ENCODE data around the gene TAF15. TPM values are rescaled to one million over a fixed set of nuclear protein-coding genes. Genes with fewer than 3 reads are reported as not detected.

The TAF15 gene
- total RNA-seq, 2 experiments from 2014 or later = 309 to 319 TPM

DNA sequence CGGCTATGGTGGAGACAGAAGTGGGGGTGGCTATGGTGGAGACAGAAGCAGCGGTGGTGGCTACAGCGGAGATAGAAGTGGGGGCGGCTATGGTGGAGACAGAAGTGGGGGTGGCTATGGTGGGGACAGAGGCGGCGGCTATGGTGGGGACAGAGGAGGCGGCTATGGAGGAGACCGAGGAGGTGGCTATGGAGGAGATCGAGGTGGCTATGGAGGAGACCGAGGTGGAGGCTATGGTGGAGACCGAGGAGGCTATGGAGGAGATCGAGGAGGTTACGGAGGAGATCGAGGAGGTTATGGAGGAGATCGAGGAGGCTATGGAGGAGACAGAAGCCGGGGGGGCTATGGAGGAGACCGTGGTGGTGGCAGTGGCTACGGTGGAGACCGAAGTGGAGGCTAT is 35.3 kb downstream of the TAF15 start:
- H3K27ac Mint-ChIP-seq = no peak overlapping the region
- no peak for ATAC-seq
- intact Hi-C loops (cut with micrococcal nuclease) = no loop called here
- peaks cover 63% of the 10 kb centered on the region for H3K36me3 Mint-ChIP-seq (ENCODE audit: low read depth)
- H3K9me3 Mint-ChIP-seq = no peaks in the 10 kb centered on the region
- no peak for TF ChIP-seq CTCF (IDR thresholded peaks at IDR 0.05)
- H3K4me1 Mint-ChIP-seq (ENCODE audit: low read depth) = peaks cover 12% of the 10 kb centered on the region
- no peak overlapping the region for H3K4me3 Mint-ChIP-seq
- ChIA-PET POLR2A (no interaction called here), CTCF (no interaction called here)
- H3K27me3 Mint-ChIP-seq = no peaks in the 10 kb centered on the region
- no peak for DNase-seq

- intact Hi-C loops (cut with micrococcal nuclease) = no loop called here
- H3K4me1 Mint-ChIP-seq (ENCODE audit: low read depth) = peaks cover 15% of the 10 kb centered on the region
- DNase-seq = no peak
- peaks cover 61% of the 10 kb centered on the region for H3K36me3 Mint-ChIP-seq (ENCODE audit: low read depth)
- no peaks in the 10 kb centered on the region for H3K27me3 Mint-ChIP-seq
- ChIA-PET CTCF (interaction anchor here (1.0 to 4.5 kb wide), 4 partner anchors 9 to 303 kb away, joined by 3 to 23 read pairs (median 5); no protein-coding TSS in a partner anchor), POLR2A (interaction anchor here (1.9 kb wide), 1 partner anchor 36 kb away, joined by 6 read pairs; no protein-coding TSS in a partner anchor)
- no peak overlapping the region for H3K4me3 Mint-ChIP-seq
- no peak for TF ChIP-seq CTCF (IDR thresholded peaks at IDR 0.05)
- no peak overlapping the region for H3K27ac Mint-ChIP-seq
- no peaks in the 10 kb centered on the region for H3K9me3 Mint-ChIP-seq
- no peak for ATAC-seq
Measured at GRCh38 chr17:35846055-35846809, 36.9 kb downstream of the TAF15 start.

- ATAC-seq (no peak), DNase-seq (no peak)
- intact Hi-C loops (cut with micrococcal nuclease) = no loop called here
- TF ChIP-seq CTCF (IDR thresholded peaks at IDR 0.05) = no peak
- Mint-ChIP-seq H3K27me3 (no peaks in the 10 kb centered on the region), H3K36me3 (ENCODE audit: low read depth) (peaks cover 58% of the 10 kb centered on the region), H3K4me1 (ENCODE audit: low read depth) (peaks cover 15% of the 10 kb centered on the region), H3K27ac (no peak overlapping the region), H3K4me3 (no peak overlapping the region), H3K9me3 (no peaks in the 10 kb centered on the region)
- CTCF ChIA-PET = interaction anchor here (1.0 to 4.5 kb wide), 9 partner anchors 9 to 226 kb away, joined by 3 to 23 read pairs (median 4); partner anchors contain the start of genes RDM1 and TAF15
- POLR2A ChIA-PET = interaction anchor here (0.6 to 1.9 kb wide), 4 partner anchors 10 to 96 kb away, joined by 3 to 6 read pairs (median 4); no protein-coding TSS in a partner anchor
Measured at GRCh38 chr17:35847006-35847405, 37.7 kb downstream of the TAF15 start.

DNA sequence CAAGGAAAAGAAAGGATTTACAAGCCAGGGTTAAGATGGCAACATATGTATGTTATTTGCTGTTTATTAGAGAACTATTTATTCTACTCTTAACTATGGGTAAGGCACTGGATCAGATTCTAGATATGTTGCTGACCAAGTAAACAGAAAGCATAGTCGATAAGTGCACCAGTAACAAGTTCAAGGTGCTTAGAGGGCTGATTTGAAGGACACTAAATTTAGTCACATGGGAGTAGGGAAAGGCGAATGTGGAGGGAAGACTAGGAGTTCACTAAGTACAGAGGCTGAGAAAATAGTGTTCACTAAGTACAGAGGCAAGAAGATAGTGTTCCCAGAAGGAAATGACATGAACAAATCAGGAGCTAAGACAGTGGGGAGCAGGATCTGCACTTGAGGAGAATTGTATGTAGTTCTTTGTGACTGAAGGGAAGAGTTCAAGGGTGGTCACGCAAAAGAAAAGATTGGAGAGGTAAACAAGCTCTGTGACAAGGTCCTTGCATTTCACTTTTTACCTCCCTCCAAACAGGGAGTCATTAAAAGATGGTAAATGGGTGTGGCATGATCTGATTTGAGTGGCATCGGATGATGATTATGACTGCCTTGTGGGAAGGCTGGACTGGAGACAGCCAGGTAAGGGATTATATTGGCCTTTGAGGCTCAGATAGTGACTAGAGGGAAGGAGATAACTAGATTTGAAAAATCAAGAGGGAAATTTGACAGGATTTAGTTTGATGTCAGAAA is 38.5 kb downstream of the TAF15 start:
- Mint-ChIP-seq H3K9me3 (no peaks in the 10 kb centered on the region), H3K4me1 (ENCODE audit: low read depth) (peaks cover 14% of the 10 kb centered on the region), H3K27me3 (no peaks in the 10 kb centered on the region), H3K36me3 (ENCODE audit: low read depth) (peaks cover 57% of the 10 kb centered on the region), H3K27ac (peak overlapping the region; percentile 13), H3K4me3 (no peak overlapping the region)
- no peak for ATAC-seq
- DNase-seq = no peak
- ChIA-PET CTCF (interaction anchor here (1.0 to 4.5 kb wide), 23 partner anchors 9 to 225 kb away, joined by 3 to 23 read pairs (median 5); partner anchors contain the start of genes RDM1 and TAF15), POLR2A (interaction anchor here (0.6 to 1.9 kb wide), 6 partner anchors 9 to 95 kb away, joined by 3 to 6 read pairs (median 4); no protein-coding TSS in a partner anchor)
- intact Hi-C loops (cut with micrococcal nuclease) = no loop called here
- TF ChIP-seq CTCF (IDR thresholded peaks at IDR 0.05) = no peak
